Neural crest cell (in vitro differentiated cells): ENCODE measurements around the gene SCMH1. TPM values are rescaled to one million over a fixed set of nuclear protein-coding genes. Genes with fewer than 3 reads are reported as not detected.
"Not testable (repeated sequence)": the region's sequence is repeated elsewhere in the genome, so short reads cannot be mapped to it uniquely, and the experiment has no call there.

Experiments
- DNase-seq: peaks from one replicate; pipeline ENCODE4 v3.0.0; 2021; ENCODE audit warnings: low read depth, mixed read lengths, low spot score
- H3K27ac Mint-ChIP-seq: one replicate; pipeline ENCODE4 v1.8.0; 2021; ENCODE audit warnings: mild to moderate bottlenecking, mixed read lengths; ENCODE audit not compliant: unreplicated experiment
- H3K27me3 Mint-ChIP-seq: 2 replicates; pipeline ENCODE4 v1.8.0; 2021; ENCODE audit warnings: low read depth, mild to moderate bottlenecking, mixed read lengths
- H3K36me3 Mint-ChIP-seq: 2 replicates; pipeline ENCODE4 v1.8.0; 2021; ENCODE audit warnings: low read depth, mild to moderate bottlenecking, mixed read lengths
- H3K4me1 Mint-ChIP-seq: 2 replicates; pipeline ENCODE4 v1.8.0; 2021; ENCODE audit warnings: mixed read lengths
- H3K4me3 Mint-ChIP-seq: one replicate; pipeline ENCODE4 v1.8.0; 2021; ENCODE audit warnings: mild to moderate bottlenecking, mixed read lengths
- H3K9me3 Mint-ChIP-seq: 2 replicates; pipeline ENCODE4 v1.8.0; 2021; ENCODE audit warnings: mixed read lengths
- CTCF ChIP-seq: fragments of 200-600 bp; sonication (generic); conservative IDR thresholded peaks from 2 replicates; pipeline ENCODE4 v1.5.0; 2021; ENCODE audit warnings: antibody characterized with exemption, mild to moderate bottlenecking
- total RNA-seq: library from RNA; stranded (reverse); gene quantifications from 2 replicates; pipeline ENCODE4 v1.2.1, GENCODE V29; 2021

SCMH1 gene
- total RNA-seq, 1 donor from 2014 or later: 50.6 TPM

GRCh38 chr1:41213341-41213740 is 28.8 kb downstream of the SCMH1 start:
- Mint-ChIP-seq H3K27ac (no peak overlapping the region), H3K4me3 (no peak overlapping the region), H3K27me3 (no peaks in the 10 kb centered on the region), H3K36me3 (peaks cover 37% of the 10 kb centered on the region), H3K9me3 (peaks cover 9% of the 10 kb centered on the region), H3K4me1 (no peaks in the 10 kb centered on the region)
- no peak for TF ChIP-seq CTCF
- no peak for DNase-seq

GRCh38 chr1:41211608-41212007 is 30.5 kb downstream of the SCMH1 start:
- H3K9me3 Mint-ChIP-seq, H3K4me1 Mint-ChIP-seq, H3K27me3 Mint-ChIP-seq, H3K27ac Mint-ChIP-seq, DNase-seq, H3K4me3 Mint-ChIP-seq: not testable (repeated sequence)
- H3K36me3 Mint-ChIP-seq: peaks cover 34% of the 10 kb centered on the region

GRCh38 chr1:41207053-41207452 is 35.1 kb downstream of the SCMH1 start:
- Mint-ChIP-seq H3K9me3 (peaks cover 17% of the 10 kb centered on the region), H3K36me3 (peaks cover 50% of the 10 kb centered on the region)
- DNase-seq, H3K4me1 Mint-ChIP-seq, H3K27ac Mint-ChIP-seq, H3K27me3 Mint-ChIP-seq, H3K4me3 Mint-ChIP-seq: not testable (repeated sequence)

- peaks cover 12% of the 10 kb centered on the region for H3K9me3 Mint-ChIP-seq
- H3K4me1 Mint-ChIP-seq: no peaks in the 10 kb centered on the region
- H3K27ac Mint-ChIP-seq: no peak overlapping the region
- no peak for TF ChIP-seq CTCF
- H3K4me3 Mint-ChIP-seq: no peak overlapping the region
- DNase-seq: no peak
- peaks cover 29% of the 10 kb centered on the region for H3K36me3 Mint-ChIP-seq
- H3K27me3 Mint-ChIP-seq: no peaks in the 10 kb centered on the region
These were observed 41.4 kb downstream of the SCMH1 start for GRCh38 chr1:41200728-41201127.

- H3K36me3 Mint-ChIP-seq: peaks cover 24% of the 10 kb centered on the region
- H3K27me3 Mint-ChIP-seq: no peaks in the 10 kb centered on the region
- peaks cover 9% of the 10 kb centered on the region for H3K9me3 Mint-ChIP-seq
- no peaks in the 10 kb centered on the region for H3K4me1 Mint-ChIP-seq
- no peak for DNase-seq
- H3K27ac Mint-ChIP-seq: no peak overlapping the region
- H3K4me3 Mint-ChIP-seq: no peak overlapping the region
- TF ChIP-seq CTCF: no peak
These were observed 42.7 kb downstream of the SCMH1 start for GRCh38 chr1:41199375-41199774.

- no peak for TF ChIP-seq CTCF
- DNase-seq: no peak
- no peak overlapping the region for H3K4me3 Mint-ChIP-seq
- H3K9me3 Mint-ChIP-seq: peaks cover 3% of the 10 kb centered on the region
- H3K27ac Mint-ChIP-seq: no peak overlapping the region
- no peaks in the 10 kb centered on the region for H3K27me3 Mint-ChIP-seq
- H3K36me3 Mint-ChIP-seq: peaks cover 13% of the 10 kb centered on the region
- peaks cover 5% of the 10 kb centered on the region for H3K4me1 Mint-ChIP-seq
These were observed 49.5 kb downstream of the SCMH1 start for GRCh38 chr1:41192456-41193178.
